ENCODE measurements around the gene PPARGC1A. TPM values are rescaled to one million over a fixed set of nuclear protein-coding genes. Genes with fewer than 3 reads are reported as not detected.

The PPARGC1A gene
- total and polyA plus RNA-seq, 2 of the 13 experiments (the other 11 are each of a cell fraction or from before 2014, with no cell fraction given) = 20.7 to 37.3 TPM

- peak; percentile 67 for TF ChIP-seq SNAPC4 (CRISPR knock-in tag; IDR thresholded peaks at IDR 0.05)
- TF ChIP-seq ATF1 (CRISPR knock-in tag; IDR thresholded peaks at IDR 0.05) = peak; percentile 67; the same call in 1 of the 2 replicates
- no peak; the same call in 1 of the 2 replicates for TF ChIP-seq ZNF337 (CRISPR knock-in tag; IDR thresholded peaks at IDR 0.05; ENCODE audit: borderline replicate concordance, low read depth)
- no peak for TF ChIP-seq XBP1 (CRISPR knock-in tag; IDR thresholded peaks at IDR 0.05)
- TF ChIP-seq TFDP2 (CRISPR knock-in tag; IDR thresholded peaks at IDR 0.05) = no peak; the same call in 1 of the 2 replicates
- TF ChIP-seq CBFB (CRISPR knock-in tag; IDR thresholded peaks at IDR 0.05) = peak; percentile 73
- peak; percentile 93 for TF ChIP-seq TFE3 (CRISPR knock-in tag; IDR thresholded peaks at IDR 0.05)
- TF ChIP-seq ATF3 (CRISPR knock-in tag; IDR thresholded peaks at IDR 0.05) = peak; percentile 57; the same call in 1 of the 2 replicates
- peak; percentile 96 for TF ChIP-seq MED1 (CRISPR knock-in tag; IDR thresholded peaks at IDR 0.05)
- TF ChIP-seq EHMT2 (IDR thresholded peaks at IDR 0.05; ENCODE audit: borderline replicate concordance, low read depth, low read length) = 0 out of 2 replicates have a peak, but pooled peaks have one; percentile 38
- TF ChIP-seq, protein P1, sequence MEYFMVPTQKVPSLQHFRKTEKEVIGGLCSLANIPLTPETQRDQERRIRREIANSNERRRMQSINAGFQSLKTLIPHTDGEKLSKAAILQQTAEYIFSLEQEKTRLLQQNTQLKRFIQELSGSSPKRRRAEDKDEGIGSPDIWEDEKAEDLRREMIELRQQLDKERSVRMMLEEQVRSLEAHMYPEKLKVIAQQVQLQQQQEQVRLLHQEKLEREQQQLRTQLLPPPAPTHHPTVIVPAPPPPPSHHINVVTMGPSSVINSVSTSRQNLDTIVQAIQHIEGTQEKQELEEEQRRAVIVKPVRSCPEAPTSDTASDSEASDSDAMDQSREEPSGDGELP (IDR thresholded peaks at IDR 0.05; ENCODE audit: borderline replicate concordance, low read depth) = peak; percentile 74
- TF ChIP-seq ETV5 (CRISPR knock-in tag; IDR thresholded peaks at IDR 0.05; ENCODE audit: borderline replicate concordance) = peak; percentile 96
- peak; percentile 87 for TF ChIP-seq HDAC2 (CRISPR knock-in tag; IDR thresholded peaks at IDR 0.05)
- TF ChIP-seq RFX3 (CRISPR knock-in tag; IDR thresholded peaks at IDR 0.05) = no peak
- TF ChIP-seq, protein P2, sequence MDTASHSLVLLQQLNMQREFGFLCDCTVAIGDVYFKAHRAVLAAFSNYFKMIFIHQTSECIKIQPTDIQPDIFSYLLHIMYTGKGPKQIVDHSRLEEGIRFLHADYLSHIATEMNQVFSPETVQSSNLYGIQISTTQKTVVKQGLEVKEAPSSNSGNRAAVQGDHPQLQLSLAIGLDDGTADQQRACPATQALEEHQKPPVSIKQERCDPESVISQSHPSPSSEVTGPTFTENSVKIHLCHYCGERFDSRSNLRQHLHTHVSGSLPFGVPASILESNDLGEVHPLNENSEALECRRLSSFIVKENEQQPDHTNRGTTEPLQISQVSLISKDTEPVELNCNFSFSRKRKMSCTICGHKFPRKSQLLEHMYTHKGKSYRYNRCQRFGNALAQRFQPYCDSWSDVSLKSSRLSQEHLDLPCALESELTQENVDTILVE (CRISPR knock-in tag; IDR thresholded peaks at IDR 0.05) = peak; percentile 81
- TF ChIP-seq KDM5A (IDR thresholded peaks at IDR 0.05; ENCODE audit: borderline replicate concordance, low read length) = no peak
- TF ChIP-seq ZNF629 (CRISPR knock-in tag; conservative IDR thresholded peaks at IDR 0.05) = 0 out of 2 replicates have a peak, but pooled peaks have one; percentile 19
- TF ChIP-seq PRMT3 (CRISPR knock-in tag; IDR thresholded peaks at IDR 0.05; ENCODE audit: borderline replicate concordance, low read depth) = no peak
- peak; percentile 93 for TF ChIP-seq ARNTL (CRISPR knock-in tag; IDR thresholded peaks at IDR 0.05)
- peak; percentile 46; the same call in 1 of the 2 replicates for TF ChIP-seq ZNF556 (CRISPR knock-in tag; IDR thresholded peaks at IDR 0.05; ENCODE audit: borderline replicate concordance)
These were observed 8.8 kb downstream of the PPARGC1A start (continued) for GRCh38 chr4:23881052-23881501.

Data from HepG2 (cell line).